Measurements from ENCODE around the gene RNF157. TPM values are rescaled to one million over a fixed set of nuclear protein-coding genes. Genes with fewer than 3 reads are reported as not detected.

RNF157 gene
- total and polyA plus RNA-seq, 9 of the 15 experiments (the other 6 are each of a cell fraction or from before 2014, with no cell fraction given) = 8.1 to 31.7 (median 20.8) TPM

DNA sequence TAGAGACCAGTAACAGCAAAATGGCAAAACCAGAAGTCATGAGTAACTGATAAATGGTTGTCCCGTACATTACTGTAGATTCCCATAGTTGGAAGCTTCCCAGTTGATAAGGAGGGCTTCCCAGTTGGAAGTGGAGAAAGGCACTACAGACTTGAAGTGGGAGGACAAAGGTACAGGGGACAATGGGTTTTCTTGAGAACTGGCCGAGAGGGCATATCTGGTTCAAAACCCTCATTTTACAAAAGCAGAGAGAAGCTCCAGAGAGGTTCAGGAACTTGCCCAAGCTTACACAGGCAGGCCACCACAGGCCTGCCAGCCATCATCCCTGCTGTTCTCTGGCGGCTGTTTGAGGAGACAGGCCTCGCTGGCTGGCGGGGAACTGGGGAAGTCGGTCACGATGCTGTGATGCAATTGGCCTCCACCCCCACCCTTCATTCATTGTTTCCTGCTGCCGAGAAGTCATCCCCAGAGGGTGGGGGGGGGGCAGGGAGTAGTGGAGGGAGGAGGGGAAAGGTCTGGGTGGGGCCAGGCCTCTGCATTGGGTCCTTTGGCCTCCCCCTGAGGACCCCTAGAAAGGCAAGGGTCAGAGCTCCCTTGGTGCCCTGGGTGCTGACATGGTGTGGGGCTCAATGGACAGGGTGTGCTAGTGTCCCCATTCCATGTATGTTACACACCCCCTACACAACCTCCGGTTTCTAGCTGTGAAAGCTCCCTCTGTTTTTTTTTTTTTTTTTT lies 27.9 kb upstream of the RNF157 start (continued):
- TF ChIP-seq SMAD1 (IDR thresholded peaks at IDR 0.05; ENCODE audit: low read depth, low read length, partially characterized antibody) (no peak), VEZF1 (CRISPR knock-in tag; IDR thresholded peaks at IDR 0.05) (peak; percentile 89), ZFX (CRISPR knock-in tag; IDR thresholded peaks at IDR 0.05) (peak; percentile 62), DLX4 (CRISPR knock-in tag; IDR thresholded peaks at IDR 0.05) (no peak), ZBTB17 (CRISPR knock-in tag; IDR thresholded peaks at IDR 0.05) (no peak), ZNF217 (CRISPR knock-in tag; IDR thresholded peaks at IDR 0.05) (no peak), ASH1L (IDR thresholded peaks at IDR 0.05; ENCODE audit: borderline replicate concordance, low read depth, partially characterized antibody) (no peak), THAP12 (CRISPR knock-in tag; IDR thresholded peaks at IDR 0.05) (no peak), CSDE1 (IDR thresholded peaks at IDR 0.05) (no peak), SMARCA5 (IDR thresholded peaks at IDR 0.05) (0 out of 2 replicates have a peak, but pooled peaks have one; percentile 15), PPARD (CRISPR knock-in tag; IDR thresholded peaks at IDR 0.05) (no peak), PHF20 (IDR thresholded peaks at IDR 0.05; ENCODE audit: partially characterized antibody) (peak; percentile 10), ZNF785 (CRISPR knock-in tag; IDR thresholded peaks at IDR 0.05) (no peak), RCOR1 (IDR thresholded peaks at IDR 0.05; ENCODE audit: borderline replicate concordance in 1 of 2, low read depth in 2 of 2, low read length in 2 of 2) (peak; percentile 12 to 55; a peak in 1 of 4 replicates), RBM17 (IDR thresholded peaks at IDR 0.05; ENCODE audit: borderline replicate concordance, low read depth, low read length) (no peak), HMG20B (CRISPR knock-in tag; IDR thresholded peaks at IDR 0.05) (no peak)
- TF ChIP-seq, protein P1, sequence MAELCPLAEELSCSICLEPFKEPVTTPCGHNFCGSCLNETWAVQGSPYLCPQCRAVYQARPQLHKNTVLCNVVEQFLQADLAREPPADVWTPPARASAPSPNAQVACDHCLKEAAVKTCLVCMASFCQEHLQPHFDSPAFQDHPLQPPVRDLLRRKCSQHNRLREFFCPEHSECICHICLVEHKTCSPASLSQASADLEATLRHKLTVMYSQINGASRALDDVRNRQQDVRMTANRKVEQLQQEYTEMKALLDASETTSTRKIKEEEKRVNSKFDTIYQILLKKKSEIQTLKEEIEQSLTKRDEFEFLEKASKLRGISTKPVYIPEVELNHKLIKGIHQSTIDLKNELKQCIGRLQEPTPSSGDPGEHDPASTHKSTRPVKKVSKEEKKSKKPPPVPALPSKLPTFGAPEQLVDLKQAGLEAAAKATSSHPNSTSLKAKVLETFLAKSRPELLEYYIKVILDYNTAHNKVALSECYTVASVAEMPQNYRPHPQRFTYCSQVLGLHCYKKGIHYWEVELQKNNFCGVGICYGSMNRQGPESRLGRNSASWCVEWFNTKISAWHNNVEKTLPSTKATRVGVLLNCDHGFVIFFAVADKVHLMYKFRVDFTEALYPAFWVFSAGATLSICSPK (IDR thresholded peaks at IDR 0.05; ENCODE audit: borderline replicate concordance) = no peak
- TF ChIP-seq, protein P2, sequence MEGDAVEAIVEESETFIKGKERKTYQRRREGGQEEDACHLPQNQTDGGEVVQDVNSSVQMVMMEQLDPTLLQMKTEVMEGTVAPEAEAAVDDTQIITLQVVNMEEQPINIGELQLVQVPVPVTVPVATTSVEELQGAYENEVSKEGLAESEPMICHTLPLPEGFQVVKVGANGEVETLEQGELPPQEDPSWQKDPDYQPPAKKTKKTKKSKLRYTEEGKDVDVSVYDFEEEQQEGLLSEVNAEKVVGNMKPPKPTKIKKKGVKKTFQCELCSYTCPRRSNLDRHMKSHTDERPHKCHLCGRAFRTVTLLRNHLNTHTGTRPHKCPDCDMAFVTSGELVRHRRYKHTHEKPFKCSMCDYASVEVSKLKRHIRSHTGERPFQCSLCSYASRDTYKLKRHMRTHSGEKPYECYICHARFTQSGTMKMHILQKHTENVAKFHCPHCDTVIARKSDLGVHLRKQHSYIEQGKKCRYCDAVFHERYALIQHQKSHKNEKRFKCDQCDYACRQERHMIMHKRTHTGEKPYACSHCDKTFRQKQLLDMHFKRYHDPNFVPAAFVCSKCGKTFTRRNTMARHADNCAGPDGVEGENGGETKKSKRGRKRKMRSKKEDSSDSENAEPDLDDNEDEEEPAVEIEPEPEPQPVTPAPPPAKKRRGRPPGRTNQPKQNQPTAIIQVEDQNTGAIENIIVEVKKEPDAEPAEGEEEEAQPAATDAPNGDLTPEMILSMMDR (IDR thresholded peaks at IDR 0.05 in 2 of 3, conservative IDR thresholded peaks at IDR 0.05 in 1 of 3; ENCODE audit: insufficient read depth in 2 of 3, low read depth in 1 of 3, low read length in 3 of 3) = no peak
- TF ChIP-seq, protein P3, sequence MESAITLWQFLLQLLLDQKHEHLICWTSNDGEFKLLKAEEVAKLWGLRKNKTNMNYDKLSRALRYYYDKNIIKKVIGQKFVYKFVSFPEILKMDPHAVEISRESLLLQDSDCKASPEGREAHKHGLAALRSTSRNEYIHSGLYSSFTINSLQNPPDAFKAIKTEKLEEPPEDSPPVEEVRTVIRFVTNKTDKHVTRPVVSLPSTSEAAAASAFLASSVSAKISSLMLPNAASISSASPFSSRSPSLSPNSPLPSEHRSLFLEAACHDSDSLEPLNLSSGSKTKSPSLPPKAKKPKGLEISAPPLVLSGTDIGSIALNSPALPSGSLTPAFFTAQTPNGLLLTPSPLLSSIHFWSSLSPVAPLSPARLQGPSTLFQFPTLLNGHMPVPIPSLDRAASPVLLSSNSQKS (CRISPR knock-in tag; IDR thresholded peaks at IDR 0.05) = no peak
